ENCODE results near the gene ABLIM3.

ABLIM3 gene

GRCh38 chr5:149221326-149221725 is 80.0 kb downstream of the ABLIM3 start:
- DNase-seq = no peak

- no peak for DNase-seq
Measured at GRCh38 chr5:149221731-149222342, 80.5 kb downstream of the ABLIM3 start.

GRCh38 chr5:149223081-149223848 is 82.0 kb downstream of the ABLIM3 start:
- no peak for DNase-seq

GRCh38 chr5:149224282-149224681 is 83.0 kb downstream of the ABLIM3 start:
- no peak for DNase-seq

- DNase-seq = no peak
Measured at GRCh38 chr5:149227168-149227826, 86.0 kb downstream of the ABLIM3 start.

- DNase-seq = no peak
Measured at GRCh38 chr5:149228618-149229297, 87.5 kb downstream of the ABLIM3 start.

- no peak for DNase-seq
Measured at GRCh38 chr5:149229298-149229937, 88.1 kb downstream of the ABLIM3 start.

GRCh38 chr5:149235841-149236240 is 94.5 kb downstream of the ABLIM3 start:
- DNase-seq = no peak

GRCh38 chr5:149237662-149238061 is 96.4 kb downstream of the ABLIM3 start:
- DNase-seq = no peak

GRCh38 chr5:149238540-149238939 is 97.2 kb downstream of the ABLIM3 start:
- no peak for DNase-seq

- peak; percentile 3 for DNase-seq
Measured at GRCh38 chr5:149239917-149240316, 98.6 kb downstream of the ABLIM3 start.

- DNase-seq = peak; percentile 81
Measured at GRCh38 chr5:149240354-149240998, 99.2 kb downstream of the ABLIM3 start.

- DNase-seq = no peak
Measured at GRCh38 chr5:149242339-149242738, 101.0 kb downstream of the ABLIM3 start.

- DNase-seq = no peak
Measured at GRCh38 chr5:149246906-149247305, 105.6 kb downstream of the ABLIM3 start.

GRCh38 chr5:149247726-149248125 is 106.4 kb downstream of the ABLIM3 start:
- DNase-seq = no peak

- no peak for DNase-seq
Measured at GRCh38 chr5:149251546-149251945, 110.3 kb downstream of the ABLIM3 start.

- DNase-seq = no peak
Measured at GRCh38 chr5:149254506-149254905, 113.2 kb downstream of the ABLIM3 start.

- no peak for DNase-seq
Measured at GRCh38 chr5:149256451-149256850, 115.2 kb downstream of the ABLIM3 start.

GRCh38 chr5:149257131-149257530 is 115.8 kb downstream of the ABLIM3 start:
- DNase-seq = no peak

- no peak for DNase-seq
Measured at GRCh38 chr5:149257889-149258705, 116.8 kb downstream of the ABLIM3 start.

- DNase-seq = no peak
Measured at GRCh38 chr5:149260761-149261160, 119.5 kb downstream of the ABLIM3 start.

- DNase-seq = no peak
Measured at GRCh38 chr5:149261246-149261645, 120.0 kb downstream of the ABLIM3 start.

Measured in activated naive CD4-positive, alpha-beta T cell treated with Interleukin-2 at 50 U/mL for 16 hours (primary cell).